Measurements from ENCODE around the gene MPZL3. TPM values are rescaled to one million over a fixed set of nuclear protein-coding genes. Genes with fewer than 3 reads are reported as not detected.

Gene MPZL3
- total and polyA plus RNA-seq, 2 experiments from 2014 or later: 0.92 to 2.9 TPM

GRCh38 chr11:118243993-118244762, 8.0 kb downstream of the MPZL3 start:
- Histone ChIP-seq H3K27me3 (ENCODE audit: insufficient read depth) (peaks cover 5% of the 10 kb centered on the region; the same call in 1 of the 2 replicates), H3K27ac (ENCODE audit: low read depth) (no peak overlapping the region), H3K4me3 (no peak overlapping the region), H3K79me2 (replicated peaks; ENCODE audit: insufficient read depth) (no peaks in the 10 kb centered on the region), H3K4me2 (no peak overlapping the region), H3K9me2 (ENCODE audit: insufficient read depth) (no peaks in the 10 kb centered on the region), H3K4me1 (ENCODE audit: insufficient read depth) (peaks cover 3% of the 10 kb centered on the region; the same call in 1 of the 2 replicates), H3F3A (replicated peaks; ENCODE audit: low read depth) (no peaks in the 10 kb centered on the region), H3K36me3 (ENCODE audit: insufficient read depth) (no peaks in the 10 kb centered on the region), H4K20me1 (replicated peaks; ENCODE audit: insufficient read depth) (no peaks in the 10 kb centered on the region), H2AFZ (no peak overlapping the region)
- peaks cover 13% of the 10 kb centered on the region for H3K27me3 Mint-ChIP-seq (ENCODE audit: insufficient read depth, low read depth, poor library complexity)
- H3K9me3 Mint-ChIP-seq: no peaks in the 10 kb centered on the region
- H3K36me3 Mint-ChIP-seq (ENCODE audit: low read depth): no peaks in the 10 kb centered on the region
- no peak overlapping the region for H3K4me3 Mint-ChIP-seq
- ATAC-seq (no peak), DNase-seq (ENCODE audit: low spot score) (no peak)
- H3K27ac Mint-ChIP-seq: no peak overlapping the region
- TF ChIP-seq REST (IDR thresholded peaks at IDR 0.05; ENCODE audit: unreplicated experiment) (no peak), EZH2 (IDR thresholded peaks at IDR 0.05; ENCODE audit: low read depth, unreplicated experiment) (no peak), ZNF331 (CRISPR knock-in tag; IDR thresholded peaks at IDR 0.05; ENCODE audit: low read depth) (no peak), EZH2phosphoT487 (IDR thresholded peaks at IDR 0.05; ENCODE audit: unreplicated experiment) (no peak), JUNB (IDR thresholded peaks at IDR 0.05; ENCODE audit: unreplicated experiment) (no peak), ZNF462 (CRISPR knock-in tag; IDR thresholded peaks at IDR 0.05) (no peak), POLR2AphosphoS5 (IDR thresholded peaks at IDR 0.05; ENCODE audit: low read depth) (no peak), ETS1 (IDR thresholded peaks at IDR 0.05) (no peak), CREB1 (CRISPR knock-in tag; IDR thresholded peaks at IDR 0.05; ENCODE audit: low read depth) (no peak), CTCF (conservative IDR thresholded peaks at IDR 0.05; ENCODE audit: low read depth in 2 of 2) (no peak), NANOG (IDR thresholded peaks at IDR 0.05; ENCODE audit: borderline replicate concordance) (no peak), ZNF114 (CRISPR knock-in tag; IDR thresholded peaks at IDR 0.05) (no peak), STAT1 (IDR thresholded peaks at IDR 0.05; ENCODE audit: unreplicated experiment) (no peak)
- H3K4me1 Mint-ChIP-seq: peaks cover 18% of the 10 kb centered on the region

Measured in GM23338 (cell line).